Heart left ventricle (tissue), 13 donors: ENCODE measurements around the gene STK11.

Source experiments
- CTCF ChIP-seq, 12 donors: fragments of 200-600 bp; sonication (generic) in 4 of 12; IDR thresholded peaks; one replicate each; pipeline versions ENCODE4 v1.5.0 to v1.8.0; 2018 to 2022; ENCODE audit warnings: antibody characterized with exemption in 12 of 12, mild to moderate bottlenecking in 5 of 12
- POLR2A ChIP-seq, 2 donors: fragments of 450-650 bp; IDR thresholded peaks; one replicate each; pipeline ENCODE4 v1.6.1; 2017; ENCODE audit warnings: antibody characterized with exemption in 2 of 2, mild to moderate bottlenecking in 2 of 2, moderate library complexity in 2 of 2
- donor health status: ischemic (EF 13 %, LVEDD 7.1; RV severe dilation, severe dysfunction).
- donor health status: DM: no; HTN: yes; CAD: no.
- donor health status: DM: no; HTN: no; CAD: no.
- donor health status: ischemic (EF 25% LVEDD 6.9; RV normal size, moderate dysfunction).
- donor health status: ischemic (EF 25% LVEDD 5.7; RV mildly dilated, moderate dysfunction).
- donor health status: ischemic (EF 35%, LVEDD 5.7; RV mildly dilated, moderate dysfunction).
- donor health status: nonischemic (EF 11% LVEDD 7.7; RV severe dilation, severe dysfunction).
- donor health status: DM: yes; HTN: yes; CAD: no.
- donor health status: PGD.
- donor health status: ischemic (EF 29% LVEDD 5.4; RV normal size, mild dysfunction).
- donor health status: nonischemic (EF 23%, LVEDD 6.1; RV moderate dilation, normal function).

GRCh38 chr19:1163283-1163933 lies 42.2 kb upstream of the STK11 start:
- TF ChIP-seq CTCF (IDR thresholded peaks at IDR 0.05) (no peak), POLR2A (IDR thresholded peaks at IDR 0.05) (no peak)
